NCI-H2171 (cell line): ENCODE data around the gene ANAPC1.
"Not testable (repeated sequence)": the region's sequence is repeated elsewhere in the genome, so short reads cannot be mapped to it uniquely, and the experiment has no call there.

Experiments used
- DNase-seq: peaks from one replicate; lab custom pipeline; 2025; lab: John Stamatoyannopoulos, UW

ANAPC1 gene, protein sequence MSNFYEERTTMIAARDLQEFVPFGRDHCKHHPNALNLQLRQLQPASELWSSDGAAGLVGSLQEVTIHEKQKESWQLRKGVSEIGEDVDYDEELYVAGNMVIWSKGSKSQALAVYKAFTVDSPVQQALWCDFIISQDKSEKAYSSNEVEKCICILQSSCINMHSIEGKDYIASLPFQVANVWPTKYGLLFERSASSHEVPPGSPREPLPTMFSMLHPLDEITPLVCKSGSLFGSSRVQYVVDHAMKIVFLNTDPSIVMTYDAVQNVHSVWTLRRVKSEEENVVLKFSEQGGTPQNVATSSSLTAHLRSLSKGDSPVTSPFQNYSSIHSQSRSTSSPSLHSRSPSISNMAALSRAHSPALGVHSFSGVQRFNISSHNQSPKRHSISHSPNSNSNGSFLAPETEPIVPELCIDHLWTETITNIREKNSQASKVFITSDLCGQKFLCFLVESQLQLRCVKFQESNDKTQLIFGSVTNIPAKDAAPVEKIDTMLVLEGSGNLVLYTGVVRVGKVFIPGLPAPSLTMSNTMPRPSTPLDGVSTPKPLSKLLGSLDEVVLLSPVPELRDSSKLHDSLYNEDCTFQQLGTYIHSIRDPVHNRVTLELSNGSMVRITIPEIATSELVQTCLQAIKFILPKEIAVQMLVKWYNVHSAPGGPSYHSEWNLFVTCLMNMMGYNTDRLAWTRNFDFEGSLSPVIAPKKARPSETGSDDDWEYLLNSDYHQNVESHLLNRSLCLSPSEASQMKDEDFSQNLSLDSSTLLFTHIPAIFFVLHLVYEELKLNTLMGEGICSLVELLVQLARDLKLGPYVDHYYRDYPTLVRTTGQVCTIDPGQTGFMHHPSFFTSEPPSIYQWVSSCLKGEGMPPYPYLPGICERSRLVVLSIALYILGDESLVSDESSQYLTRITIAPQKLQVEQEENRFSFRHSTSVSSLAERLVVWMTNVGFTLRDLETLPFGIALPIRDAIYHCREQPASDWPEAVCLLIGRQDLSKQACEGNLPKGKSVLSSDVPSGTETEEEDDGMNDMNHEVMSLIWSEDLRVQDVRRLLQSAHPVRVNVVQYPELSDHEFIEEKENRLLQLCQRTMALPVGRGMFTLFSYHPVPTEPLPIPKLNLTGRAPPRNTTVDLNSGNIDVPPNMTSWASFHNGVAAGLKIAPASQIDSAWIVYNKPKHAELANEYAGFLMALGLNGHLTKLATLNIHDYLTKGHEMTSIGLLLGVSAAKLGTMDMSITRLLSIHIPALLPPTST (N-terminal part only)

DNA sequence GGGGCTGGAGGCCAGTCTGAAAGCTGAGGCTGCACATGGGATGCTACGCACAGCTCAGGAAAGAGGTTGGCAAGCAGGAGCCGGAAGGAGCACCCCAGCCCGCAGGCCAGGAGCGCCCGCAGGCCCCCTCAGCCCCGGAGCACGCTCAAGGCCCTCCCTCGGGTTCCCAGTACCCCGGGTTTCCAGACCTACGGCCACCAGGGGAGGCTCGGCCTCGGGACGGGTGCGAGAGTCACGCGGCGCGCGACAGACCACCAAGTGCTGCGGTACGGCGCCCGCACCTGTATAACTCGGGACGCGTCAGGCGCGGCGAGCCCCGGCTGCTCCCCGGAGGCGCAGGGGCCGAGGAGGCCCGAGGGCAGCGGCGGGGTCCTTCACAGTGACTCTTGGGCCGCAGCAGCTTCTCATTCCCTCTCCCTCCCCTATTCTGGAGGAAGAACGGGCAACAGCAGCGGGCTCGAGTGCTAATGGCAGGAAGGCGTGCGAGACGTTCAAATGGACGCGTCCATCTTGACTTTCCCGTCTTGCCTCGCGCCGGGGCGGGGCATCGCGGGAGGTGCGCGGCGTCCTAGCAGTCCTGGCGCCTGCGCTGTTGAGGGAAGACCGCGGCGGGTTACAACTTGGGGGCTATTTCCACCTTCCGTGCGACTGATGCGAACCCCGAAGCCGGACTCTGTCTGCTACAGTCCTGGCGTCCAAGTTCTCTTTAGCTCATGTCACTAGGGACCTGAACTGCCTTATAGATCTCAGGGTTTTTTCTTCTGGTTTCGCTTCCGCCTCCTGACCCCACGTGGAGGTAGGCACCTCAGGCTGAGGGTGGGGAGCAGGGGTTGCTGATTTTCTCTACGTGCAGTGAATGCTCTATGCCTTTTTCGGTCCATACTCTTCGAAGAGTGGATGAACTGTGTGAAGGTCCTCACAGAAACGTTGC, at the start of gene ANAPC1:
ANAPC1 (minus strand) TSS at position 533 of the 931 bp plus-strand sequence. CDS start 3,368 bp downstream, outside the sequence.
- peak; percentile 89 for DNase-seq

DNA sequence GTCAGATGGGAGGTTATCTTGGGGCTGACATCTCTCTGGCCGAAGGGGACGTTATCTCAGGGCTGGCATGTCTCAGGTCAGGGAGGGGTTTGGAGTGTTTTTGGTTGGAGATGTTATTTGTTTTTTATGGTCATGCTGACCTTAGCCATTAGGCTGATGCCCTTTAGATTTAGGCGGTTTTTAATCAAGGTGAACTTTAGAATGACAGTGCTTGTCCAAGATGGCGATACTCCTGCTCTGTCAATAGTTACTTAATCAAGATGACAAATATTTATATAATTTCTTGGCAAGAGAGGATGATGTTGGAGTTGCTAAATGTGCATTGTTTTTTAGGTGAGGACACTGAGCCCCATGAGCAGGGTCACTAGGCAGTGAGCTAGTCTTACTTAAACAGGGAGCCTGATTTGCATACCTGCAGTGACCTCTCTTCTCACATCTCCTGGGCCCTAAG, 48.9 kb upstream of the ANAPC1 start:
- no peak for DNase-seq

DNA sequence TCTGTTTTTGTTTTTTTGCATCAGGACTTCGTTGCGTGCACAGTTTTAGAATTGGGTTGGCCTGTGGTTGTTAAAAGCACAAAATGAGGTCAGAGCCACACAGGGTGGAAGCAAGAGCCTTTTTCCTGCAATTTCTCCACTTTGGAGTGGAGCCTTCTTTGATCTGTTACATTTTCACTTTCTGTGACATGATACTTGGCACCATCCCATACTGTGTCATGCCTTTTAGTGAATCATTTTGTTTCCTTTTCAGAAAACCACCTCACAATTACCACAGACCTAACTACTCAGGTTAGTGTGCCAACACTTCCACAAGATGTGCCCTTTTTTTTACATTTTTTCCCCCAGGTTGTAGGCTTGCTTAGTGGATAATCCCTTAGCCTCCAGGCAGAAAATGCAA, 46.9 kb upstream of the ANAPC1 start:
- no peak for DNase-seq

DNA sequence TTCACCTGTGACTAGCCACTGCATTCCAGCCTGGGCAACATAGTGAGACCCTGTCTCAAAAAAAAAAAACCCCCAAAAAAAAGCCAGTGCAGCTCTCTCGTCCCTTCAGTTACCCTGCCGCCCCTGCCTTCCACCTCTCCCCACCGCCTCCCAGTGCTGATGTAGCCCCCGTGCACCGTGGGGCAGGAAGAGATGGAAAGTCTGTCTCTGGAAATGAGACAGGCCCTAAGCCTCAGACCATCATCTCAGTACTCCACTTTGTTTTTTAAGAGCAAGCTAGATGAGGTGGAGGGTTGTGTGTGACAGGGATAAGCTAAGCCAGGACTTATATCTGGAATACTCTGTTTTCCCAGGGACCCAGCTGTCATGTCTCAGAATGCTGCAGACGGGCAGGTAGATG, 46.4 kb upstream of the ANAPC1 start:
- no peak for DNase-seq

DNA sequence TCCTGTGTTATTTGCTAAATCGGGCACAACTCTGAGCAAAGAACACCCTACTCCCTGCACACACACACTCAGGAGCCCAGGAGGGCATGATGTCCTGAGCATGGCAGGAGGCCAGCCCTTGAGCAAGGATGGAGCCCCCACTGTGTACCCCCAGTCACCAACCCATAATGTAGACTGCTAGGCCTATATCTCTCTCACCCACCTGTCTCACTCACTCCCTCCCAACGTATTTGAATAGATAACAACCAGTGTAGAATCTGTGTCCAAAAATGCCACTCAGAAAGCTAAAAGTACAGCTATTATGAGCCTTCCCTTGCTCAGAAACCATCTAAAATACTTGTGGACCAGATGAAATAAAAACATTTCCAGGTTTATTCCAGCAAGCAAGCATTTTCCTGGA, 43.7 kb upstream of the ANAPC1 start:
- no peak for DNase-seq

DNA sequence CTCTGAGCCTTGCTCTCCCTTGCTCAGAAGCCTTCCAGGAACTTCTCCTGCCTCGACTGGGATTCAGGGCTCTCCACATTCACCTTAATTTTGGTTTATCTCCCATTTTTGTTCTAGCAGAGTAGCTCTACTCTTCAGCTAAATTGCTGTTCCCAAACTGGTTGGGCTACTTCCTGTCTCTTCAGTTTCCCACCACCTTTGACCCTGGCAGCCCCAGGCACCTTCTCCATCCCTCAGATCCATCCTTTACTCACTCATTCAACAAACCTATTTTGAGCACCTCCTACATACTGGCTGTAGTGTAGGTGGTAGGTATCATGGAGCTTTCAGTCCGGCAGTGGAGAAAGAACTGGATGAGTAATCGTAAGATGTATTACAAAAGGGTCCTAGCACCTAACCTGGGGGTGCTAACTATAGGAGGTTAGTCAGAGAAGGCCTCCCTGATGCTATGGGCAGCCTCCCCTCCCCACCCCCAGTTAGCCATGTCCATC, 40.7 kb upstream of the ANAPC1 start:
- no peak for DNase-seq

DNA sequence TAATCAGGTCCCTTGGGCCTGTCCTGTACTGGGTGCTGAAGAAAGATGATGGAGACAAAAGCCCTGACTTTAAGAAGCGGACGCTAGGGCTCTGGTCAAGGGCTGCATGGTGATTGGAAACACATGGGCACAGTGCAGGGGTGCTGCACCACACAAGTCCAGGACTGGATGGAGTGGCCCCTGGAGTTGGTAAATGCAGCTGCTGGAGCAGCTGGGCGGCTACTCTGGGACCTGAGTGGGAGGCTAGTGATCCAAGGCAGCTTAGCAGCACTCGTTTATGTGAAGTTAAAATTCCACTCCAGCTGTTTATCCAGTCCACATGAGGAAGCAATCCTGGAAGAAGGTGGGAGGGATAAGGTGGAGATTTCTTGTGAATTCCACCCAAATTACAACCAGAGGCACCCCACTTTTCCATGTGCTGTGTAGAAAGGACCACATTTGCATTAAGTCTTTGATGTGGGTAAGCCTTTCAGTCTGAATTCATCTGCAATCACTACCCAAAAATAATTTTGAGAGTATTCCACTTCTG, 39.3 kb upstream of the ANAPC1 start:
- DNase-seq = no peak

- DNase-seq = no peak
These were observed 36.0 kb upstream of the ANAPC1 start for GRCh38 chr2:111919794-111920608.

GRCh38 chr2:111919365-111919764, 35.4 kb upstream of the ANAPC1 start:
- no peak for DNase-seq

DNA sequence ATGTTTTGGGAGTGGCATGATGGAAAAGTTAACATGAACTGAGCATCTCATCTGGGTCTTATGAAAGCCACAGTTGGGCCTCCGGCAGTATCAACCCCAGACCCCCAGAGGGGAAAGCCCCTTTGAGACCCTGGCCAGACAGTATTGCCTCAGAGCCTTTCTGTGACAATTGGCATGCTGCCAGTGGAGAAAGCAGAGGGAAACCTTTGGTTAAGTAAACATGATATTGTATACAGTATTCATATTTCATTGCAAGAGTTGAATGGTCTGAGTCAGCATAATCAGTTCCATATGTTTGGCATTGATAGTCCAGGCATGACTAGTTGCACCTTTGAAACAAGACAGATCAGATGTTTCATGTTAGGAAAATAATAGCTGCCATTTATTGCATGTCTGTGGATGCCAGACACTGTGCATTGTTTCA, 34.4 kb upstream of the ANAPC1 start:
- DNase-seq = peak; percentile 29

DNA sequence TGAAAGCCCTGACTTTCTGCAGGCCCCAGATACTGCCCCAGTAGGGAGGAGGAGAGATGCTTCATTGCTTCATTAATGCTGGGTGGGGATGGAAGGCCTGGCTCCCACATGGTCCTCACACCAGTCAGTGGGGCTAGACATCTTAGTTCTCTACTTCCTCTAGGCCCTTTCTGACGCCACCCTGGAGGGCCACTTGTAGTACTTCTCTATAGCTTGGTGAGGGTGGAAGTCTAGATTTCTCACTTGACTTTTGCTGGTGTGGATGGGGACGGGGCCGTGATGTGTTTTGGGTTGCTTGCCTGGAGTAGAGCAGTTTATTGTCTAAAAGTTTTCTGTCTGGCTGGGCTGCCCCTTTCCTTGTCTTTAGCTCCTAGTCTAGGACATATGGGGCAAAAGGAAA, 33.1 kb upstream of the ANAPC1 start:
- no peak for DNase-seq

DNA sequence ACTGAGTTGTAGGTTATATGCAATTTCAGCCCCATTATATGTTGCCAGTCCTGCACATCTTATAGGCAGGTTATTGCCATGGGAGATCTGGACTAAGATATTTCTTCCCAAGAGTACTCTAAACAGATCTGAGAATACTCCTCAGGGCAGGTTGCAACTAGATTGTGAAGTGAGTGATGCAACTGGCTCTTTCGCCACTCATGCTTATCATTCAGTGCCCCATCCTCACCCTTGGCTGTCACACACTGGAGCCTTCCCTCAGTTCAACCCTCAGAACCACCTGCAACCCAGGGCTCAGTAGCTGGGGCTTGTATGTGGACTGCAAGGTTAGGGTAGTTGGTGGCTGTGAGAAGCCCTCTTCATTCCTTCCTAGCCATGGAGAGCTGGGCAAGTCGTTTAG, 28.6 kb upstream of the ANAPC1 start:
- no peak for DNase-seq

DNA sequence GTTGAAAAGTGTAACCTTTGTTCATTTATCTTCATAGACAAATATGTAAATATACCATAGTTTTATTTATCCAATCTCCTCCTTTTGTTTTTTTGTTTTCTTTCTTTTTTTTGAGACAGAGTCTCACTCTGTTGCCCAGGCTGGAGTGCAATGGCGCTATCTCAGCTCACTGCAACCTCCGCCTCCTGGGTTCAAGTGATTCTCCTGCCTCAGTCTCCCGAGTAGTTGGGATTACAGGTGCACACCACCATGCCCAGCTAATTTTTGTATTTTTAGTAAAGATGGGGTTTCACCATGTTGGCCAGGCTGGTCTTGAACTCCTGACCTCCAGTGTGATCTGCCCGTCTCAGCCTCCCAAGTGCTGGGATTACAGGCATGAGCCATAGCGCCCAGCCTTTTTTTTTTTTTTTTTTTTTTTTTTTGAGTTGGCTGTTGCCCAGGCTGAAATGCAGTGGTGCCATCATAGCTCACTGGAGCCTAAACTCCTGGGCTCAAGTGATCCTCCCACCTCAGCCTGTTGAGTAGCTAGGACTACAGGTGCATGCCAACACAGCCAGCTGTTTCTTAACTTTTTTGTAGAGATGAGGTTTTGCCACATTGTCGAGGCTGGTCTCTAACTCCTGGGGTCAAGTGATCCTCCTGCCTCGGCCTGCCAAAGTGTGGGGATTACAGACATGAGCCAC, 27.4 kb upstream of the ANAPC1 start:
- not testable (repeated sequence) for DNase-seq

DNA sequence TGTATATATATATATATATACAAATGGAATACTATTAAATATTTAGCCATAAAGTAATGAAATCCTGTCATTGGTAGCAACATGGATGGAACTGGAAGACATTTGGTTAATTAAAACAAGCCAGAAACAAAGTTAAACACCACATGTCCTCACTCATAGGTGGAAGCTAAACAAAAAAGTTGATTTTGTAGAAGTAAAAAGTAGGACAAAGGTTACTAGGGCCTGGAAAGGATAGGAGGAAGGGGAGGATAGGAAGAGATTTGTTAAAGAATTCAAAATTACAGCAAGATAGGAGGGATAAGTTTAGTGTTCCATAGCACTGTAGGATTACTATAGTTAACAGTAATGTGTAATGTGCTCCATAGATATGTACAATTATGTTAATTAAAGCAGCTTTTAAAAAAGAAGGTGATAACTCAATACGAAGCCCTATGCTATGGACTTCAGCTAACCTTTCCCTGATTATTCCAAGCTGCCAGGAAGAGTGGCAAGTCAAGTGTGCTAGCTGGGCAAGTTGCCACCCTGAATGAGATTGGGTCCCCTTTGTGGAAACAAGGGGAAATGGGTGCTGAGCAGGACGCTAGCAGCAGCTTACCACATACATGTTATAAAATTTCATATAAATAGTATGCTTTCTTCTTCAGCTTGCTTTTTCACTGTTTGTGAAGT, 26.8 kb upstream of the ANAPC1 start:
- DNase-seq = no peak

GRCh38 chr2:111909997-111910396, 26.0 kb upstream of the ANAPC1 start:
- DNase-seq = not testable (repeated sequence)

DNA sequence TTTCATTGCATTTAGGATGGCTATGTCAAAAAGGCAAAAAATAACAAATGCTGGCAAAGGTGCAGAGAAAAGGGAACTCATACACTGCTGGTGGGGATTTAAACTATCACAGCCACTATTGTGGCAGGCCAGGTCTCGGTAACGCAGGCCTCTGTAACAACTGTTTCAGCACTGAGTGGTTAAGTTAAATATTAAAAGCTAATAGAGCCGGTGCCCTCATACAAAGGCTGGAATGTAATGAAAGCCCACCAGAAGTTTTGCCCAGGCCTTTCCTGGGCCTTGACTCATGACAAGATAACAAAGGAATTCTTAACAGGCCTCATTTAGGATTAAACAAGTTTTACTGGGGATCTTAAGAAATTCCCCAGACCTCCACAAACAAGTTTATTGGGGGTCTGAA, 25.1 kb upstream of the ANAPC1 start:
- DNase-seq = no peak

GRCh38 chr2:111908578-111908977, 24.6 kb upstream of the ANAPC1 start:
- no peak for DNase-seq

GRCh38 chr2:111905990-111906735, 22.2 kb upstream of the ANAPC1 start:
- no peak for DNase-seq
